Tibial nerve (tissue), 4 donors: ENCODE results near the gene RBM20. TPM values are rescaled to one million over a fixed set of nuclear protein-coding genes. Genes with fewer than 3 reads are reported as not detected.
"Not testable (repeated sequence)": the region's sequence is repeated elsewhere in the genome, so short reads cannot be mapped to it uniquely, and the experiment has no call there.

Experiments used
- DNase-seq, 2 donors: peaks; one replicate each; pipeline ENCODE4 v3.0.0-alpha.2; 2019; ENCODE audit warnings: low spot score in 2 of 2
- H3K27ac ChIP-seq, 4 donors: fragments of 200-600 bp; sonication (generic) in 3 of 4; one replicate each; pipeline ENCODE4 v1.5.1; 2017 to 2019; ENCODE audit warnings: mild to moderate bottlenecking in 1 of 4
- H3K27me3 ChIP-seq, 2 donors: fragments of 200-600 bp; sonication (generic) in 1 of 2; one replicate each; pipeline versions ENCODE4 v1.5.1 to v1.6.0; 2017 to 2019
- H3K36me3 ChIP-seq, 3 donors: fragments of 200-600 bp; sonication (generic); one replicate each; pipeline ENCODE4 v1.5.1; 2018 to 2019
- H3K4me1 ChIP-seq, 4 donors: fragments of 200-600 bp; sonication (generic) in 3 of 4; one replicate each; pipeline ENCODE4 v1.5.1; 2017 to 2019
- H3K4me3 ChIP-seq, 4 donors: fragments of 200-600 bp; sonication (generic) in 3 of 4; one replicate each; pipeline ENCODE4 v1.5.1; 2017 to 2019; ENCODE audit warnings: mild to moderate bottlenecking in 1 of 4, moderate library complexity in 1 of 4
- H3K9me3 ChIP-seq, 4 donors: fragments of 200-600 bp; sonication (generic) in 3 of 4; one replicate each; pipeline ENCODE4 v1.5.1; 2017 to 2019
- EP300 ChIP-seq, 2 donors: sonication (generic); formaldehyde crosslinking; IDR thresholded peaks; one replicate each; pipeline ENCODE4 v1.6.1; 2017; ENCODE audit warnings: antibody characterized with exemption in 2 of 2, mild to moderate bottlenecking in 1 of 2
- POLR2A ChIP-seq, 2 donors: fragments of 450-650 bp; IDR thresholded peaks; one replicate each; pipeline ENCODE4 v1.6.1; 2017; ENCODE audit warnings: antibody characterized with exemption in 2 of 2, mild to moderate bottlenecking in 2 of 2, moderate library complexity in 2 of 2
- WGBS, 2 donors: methylation state at CpG; one replicate each; pipeline ENCODE4 v1.1.5; 2018; 5-methylcytosine and 5-hydroxymethylcytosine counted together
- total RNA-seq, 4 donors: library from RNA; depleted of rRNA; stranded (reverse); fragments of >200 nt; gene quantifications; one replicate each; pipeline ENCODE4 v1.1.0, GENCODE V29; 2016
- TF ChIP-seq, protein P1 (sequence below), 5 experiments: fragments of 200-600 bp in 3 of 5; fragments of 450-650 bp in 2 of 5; sonication (generic) in 3 of 5; IDR thresholded peaks; one replicate each; pipeline ENCODE4 v1.5.1; 2016 to 2019; ENCODE audit warnings: antibody characterized with exemption in 5 of 5, mild to moderate bottlenecking in 3 of 5, moderate library complexity in 2 of 5

The RBM20 gene
- total RNA-seq, 4 donors from 2014 or later, result 1.3 to 8.7 (median 2.7) TPM

DNA sequence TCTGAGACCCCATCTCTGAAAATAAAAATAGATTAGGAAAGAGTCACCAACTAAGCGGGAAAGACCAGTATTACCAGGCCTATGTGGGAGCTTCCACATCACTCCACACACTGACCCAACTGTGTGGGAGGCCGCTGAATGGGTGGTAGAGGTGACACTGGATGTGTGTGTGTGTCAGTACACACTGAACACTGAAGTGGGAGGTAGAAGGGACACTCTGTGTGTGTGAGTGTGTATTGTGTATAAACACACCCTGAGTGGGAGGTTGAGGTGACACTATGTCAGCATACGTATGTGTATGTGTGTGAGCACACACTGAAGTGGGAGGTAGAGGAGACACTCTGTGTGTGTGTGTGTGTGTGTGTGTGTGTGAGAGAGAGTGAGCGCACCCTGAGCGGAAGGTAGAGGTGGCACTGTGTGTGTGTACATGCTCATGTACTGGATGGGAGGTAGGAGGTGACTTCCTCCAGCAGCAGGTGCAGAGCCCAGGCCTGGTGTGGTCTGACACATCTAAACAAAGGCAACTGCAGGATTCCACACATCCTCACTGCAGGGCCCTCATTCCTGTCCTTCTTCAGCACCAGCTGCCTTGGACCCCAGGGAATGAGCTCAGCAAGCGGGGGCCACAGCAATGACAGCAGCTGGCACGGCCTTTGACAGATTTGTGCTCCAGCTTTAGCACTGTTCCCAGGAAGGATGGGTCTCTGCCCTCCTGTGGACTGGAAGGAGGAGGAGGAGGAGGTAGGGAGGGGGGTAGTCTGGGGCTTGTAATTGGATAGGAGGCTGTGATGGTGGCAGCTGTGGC, 26.5 kb upstream of the RBM20 start:
- WGBS, 2 donors, result 79 to 93% methylated on average over 7 of the region's 7 CpGs
- no peak for TF ChIP-seq EP300 (IDR thresholded peaks at IDR 0.05)
- TF ChIP-seq, protein P1, sequence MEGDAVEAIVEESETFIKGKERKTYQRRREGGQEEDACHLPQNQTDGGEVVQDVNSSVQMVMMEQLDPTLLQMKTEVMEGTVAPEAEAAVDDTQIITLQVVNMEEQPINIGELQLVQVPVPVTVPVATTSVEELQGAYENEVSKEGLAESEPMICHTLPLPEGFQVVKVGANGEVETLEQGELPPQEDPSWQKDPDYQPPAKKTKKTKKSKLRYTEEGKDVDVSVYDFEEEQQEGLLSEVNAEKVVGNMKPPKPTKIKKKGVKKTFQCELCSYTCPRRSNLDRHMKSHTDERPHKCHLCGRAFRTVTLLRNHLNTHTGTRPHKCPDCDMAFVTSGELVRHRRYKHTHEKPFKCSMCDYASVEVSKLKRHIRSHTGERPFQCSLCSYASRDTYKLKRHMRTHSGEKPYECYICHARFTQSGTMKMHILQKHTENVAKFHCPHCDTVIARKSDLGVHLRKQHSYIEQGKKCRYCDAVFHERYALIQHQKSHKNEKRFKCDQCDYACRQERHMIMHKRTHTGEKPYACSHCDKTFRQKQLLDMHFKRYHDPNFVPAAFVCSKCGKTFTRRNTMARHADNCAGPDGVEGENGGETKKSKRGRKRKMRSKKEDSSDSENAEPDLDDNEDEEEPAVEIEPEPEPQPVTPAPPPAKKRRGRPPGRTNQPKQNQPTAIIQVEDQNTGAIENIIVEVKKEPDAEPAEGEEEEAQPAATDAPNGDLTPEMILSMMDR (IDR thresholded peaks at IDR 0.05), result no peak
- no peak for TF ChIP-seq POLR2A (IDR thresholded peaks at IDR 0.05)
- no peak for DNase-seq
- Histone ChIP-seq H3K27ac (no peak overlapping the region), H3K36me3 (no peaks in the 10 kb centered on the region), H3K27me3 (no peaks in the 10 kb centered on the region), H3K9me3 (no peaks in the 10 kb centered on the region), H3K4me1 (no peaks in the 10 kb centered on the region), H3K4me3 (no peak overlapping the region)

DNA sequence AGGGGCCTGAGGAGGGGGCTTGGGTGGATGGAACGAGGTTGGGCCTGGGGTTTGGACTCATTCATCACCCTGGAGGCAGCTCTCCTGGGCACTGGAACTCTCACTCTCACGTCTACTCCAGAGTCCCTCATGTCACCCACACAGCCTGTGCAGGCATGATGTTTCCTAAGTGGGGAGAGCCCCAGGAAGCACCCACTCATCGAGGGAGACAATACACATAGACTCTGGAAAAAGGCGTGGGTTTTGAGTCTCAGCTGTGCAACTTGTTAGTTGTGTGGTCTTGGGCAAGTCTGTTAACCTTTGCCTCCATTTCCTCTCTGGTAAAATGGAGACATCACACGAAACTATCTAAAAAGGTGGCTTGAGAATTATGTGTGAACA, 25.9 kb upstream of the RBM20 start:
- 66 to 67% methylated on average over 5 of the region's 5 CpGs for WGBS, 2 donors
- Histone ChIP-seq H3K27ac (no peak overlapping the region), H3K4me1 (no peaks in the 10 kb centered on the region), H3K27me3 (no peaks in the 10 kb centered on the region), H3K36me3 (no peaks in the 10 kb centered on the region), H3K9me3 (no peaks in the 10 kb centered on the region), H3K4me3 (no peak overlapping the region)
- no peak for TF ChIP-seq POLR2A (IDR thresholded peaks at IDR 0.05)
- TF ChIP-seq, protein P1 (IDR thresholded peaks at IDR 0.05), result no peak
- TF ChIP-seq EP300 (IDR thresholded peaks at IDR 0.05), result no peak
- no peak for DNase-seq

DNA sequence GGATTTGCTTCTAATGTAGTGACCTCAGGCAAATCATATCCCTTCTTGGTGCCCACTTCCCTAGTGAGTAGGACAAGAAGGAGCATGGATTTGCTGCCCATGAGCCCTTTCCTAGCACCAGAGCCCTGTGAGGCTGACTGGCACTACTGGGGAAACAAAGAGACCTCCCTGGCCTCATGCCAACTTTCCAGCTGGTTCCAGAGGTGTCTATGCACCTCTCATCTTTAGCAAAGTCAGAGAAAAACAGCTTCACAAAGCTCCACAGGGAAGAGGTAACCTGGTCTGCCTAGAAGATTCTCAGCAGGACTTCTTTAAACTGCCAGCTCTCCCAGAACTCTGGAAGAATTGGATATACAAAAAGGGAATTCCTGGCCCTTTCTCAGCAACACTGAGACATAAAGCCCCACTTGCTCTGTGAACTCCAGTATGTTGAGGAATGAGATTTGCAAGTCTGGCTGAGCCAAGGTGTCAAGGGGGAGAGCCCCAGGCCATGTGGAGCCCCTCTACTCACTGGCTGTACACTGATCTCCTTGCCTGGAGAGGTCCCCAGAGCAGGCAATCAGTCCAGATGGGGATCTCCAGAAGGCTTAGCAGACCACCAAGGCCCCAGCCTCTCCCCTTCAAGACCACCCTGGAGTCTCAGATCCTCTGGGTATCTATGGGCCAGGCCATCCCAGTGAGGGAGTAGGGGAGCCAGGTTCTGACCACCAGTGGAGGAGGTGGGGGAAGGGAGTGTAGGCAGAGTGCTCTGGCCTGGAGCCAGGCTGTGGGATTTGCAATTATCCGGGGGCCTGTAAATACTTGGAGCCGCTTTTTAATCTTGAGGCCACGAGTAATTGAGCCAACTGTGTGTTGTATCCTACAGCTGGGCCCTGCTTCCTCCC, 24.4 kb upstream of the RBM20 start:
- no peak overlapping the region for H3K27ac ChIP-seq
- WGBS, 2 donors, result 48 to 72% methylated on average over 3 of the region's 3 CpGs
- H3K4me3 ChIP-seq, result no peak overlapping the region
- no peak for DNase-seq
- H3K4me1 ChIP-seq, result no peaks in the 10 kb centered on the region
- H3K9me3 ChIP-seq, result no peaks in the 10 kb centered on the region
- TF ChIP-seq EP300 (IDR thresholded peaks at IDR 0.05), result no peak
- TF ChIP-seq, protein P1 (IDR thresholded peaks at IDR 0.05), result no peak
- no peak for TF ChIP-seq POLR2A (IDR thresholded peaks at IDR 0.05)
- no peaks in the 10 kb centered on the region for H3K27me3 ChIP-seq
- H3K36me3 ChIP-seq, result no peaks in the 10 kb centered on the region

DNA sequence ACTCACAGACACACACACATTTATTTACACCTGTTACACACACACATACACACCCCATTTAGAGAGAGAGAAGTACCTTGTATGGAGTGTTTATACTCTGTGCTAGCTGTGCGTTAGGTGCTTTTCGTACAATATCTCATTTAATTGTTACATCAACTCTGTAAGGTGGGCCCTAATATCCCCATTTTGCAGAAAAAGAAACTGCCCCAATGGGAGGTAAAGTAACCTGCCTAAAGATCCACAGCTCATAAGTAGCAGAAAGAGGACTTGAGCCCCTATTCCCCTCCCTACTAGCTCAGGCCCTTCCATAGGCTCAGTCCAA, 23.8 kb upstream of the RBM20 start:
- DNase-seq, result no peak
- Histone ChIP-seq H3K27me3 (no peaks in the 10 kb centered on the region), H3K4me1 (no peaks in the 10 kb centered on the region), H3K4me3 (no peak overlapping the region), H3K36me3 (no peaks in the 10 kb centered on the region), H3K9me3 (no peaks in the 10 kb centered on the region), H3K27ac (no peak overlapping the region)
- 94 to 97% methylated on average over 2 of the region's 2 CpGs for WGBS, 2 donors
- TF ChIP-seq, protein P1 (IDR thresholded peaks at IDR 0.05), result no peak
- TF ChIP-seq EP300 (IDR thresholded peaks at IDR 0.05) (no peak), POLR2A (IDR thresholded peaks at IDR 0.05) (no peak)

GRCh38 chr10:110623316-110623715, 20.8 kb upstream of the RBM20 start:
- not testable (repeated sequence) for DNase-seq, H3K9me3 ChIP-seq, H3K36me3 ChIP-seq, H3K4me1 ChIP-seq, H3K27ac ChIP-seq, H3K4me3 ChIP-seq, H3K27me3 ChIP-seq
- 75 to 77% methylated on average over 4 of the region's 4 CpGs for WGBS, 2 donors
